Measurements from ENCODE around the gene DCTD. TPM values are rescaled to one million over a fixed set of nuclear protein-coding genes. Genes with fewer than 3 reads are reported as not detected.

DCTD gene
- total and polyA plus RNA-seq, 2 of the 13 experiments (the other 11 are each of a cell fraction or from before 2014, with no cell fraction given) = 85.1 to 95.3 TPM

DNA sequence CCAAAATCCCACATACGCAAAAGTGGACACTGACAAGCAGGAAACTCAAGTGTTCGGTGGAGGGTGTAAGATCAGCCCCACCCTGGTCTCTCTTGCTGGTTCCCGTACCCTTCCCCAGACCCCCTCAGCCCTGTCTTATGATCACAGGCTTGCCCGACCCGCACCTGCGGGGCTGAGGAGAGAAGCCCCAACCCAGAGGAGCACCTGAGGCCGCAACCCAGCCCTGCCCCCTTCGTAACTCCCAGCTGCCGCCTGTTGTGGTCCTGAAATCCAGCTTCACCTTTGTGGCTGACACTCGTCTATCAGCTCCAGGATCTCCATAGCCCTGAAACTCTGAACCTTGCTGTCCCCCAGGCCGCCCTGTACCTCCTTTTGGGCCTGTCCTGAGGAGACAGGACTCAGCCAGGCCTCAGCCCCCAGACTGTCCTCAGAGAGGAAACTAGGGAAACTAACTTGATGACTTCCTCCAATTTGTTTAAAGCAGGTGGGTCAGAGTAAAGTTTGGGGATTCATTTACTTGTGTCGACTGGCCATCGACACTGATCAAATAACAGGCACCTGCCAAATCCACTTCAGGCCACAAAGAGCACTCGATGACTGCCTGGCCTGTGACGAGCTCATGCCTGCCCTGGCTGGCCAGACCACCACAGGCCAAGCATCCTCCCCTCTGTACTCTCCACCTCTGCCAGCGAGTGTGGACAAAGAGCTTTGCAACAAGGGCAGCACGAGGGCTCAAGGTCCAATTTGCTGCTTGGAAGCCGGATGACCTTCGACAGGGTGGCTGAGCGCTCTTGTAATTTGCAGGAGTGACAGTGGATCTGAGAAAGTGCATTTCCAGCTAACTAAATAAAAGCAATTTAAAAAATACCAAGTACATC is 19.3 kb downstream of the DCTD start (continued):
- no peak for TF ChIP-seq PCBP1 (IDR thresholded peaks at IDR 0.05; ENCODE audit: borderline replicate concordance, low read depth, low read length)
- TF ChIP-seq XRCC5 (optimal IDR thresholded peaks at IDR 0.05; ENCODE audit: low read length) = peak; percentile 92
- TF ChIP-seq ZNF180 (CRISPR knock-in tag; IDR thresholded peaks at IDR 0.05; ENCODE audit: borderline replicate concordance, low read depth) = no peak
- TF ChIP-seq RFX1 (IDR thresholded peaks at IDR 0.05) = no peak
- peak; percentile 86 for TF ChIP-seq NCOA2 (CRISPR knock-in tag; IDR thresholded peaks at IDR 0.05)
- peak; percentile 98 for TF ChIP-seq TBX2 (CRISPR knock-in tag; IDR thresholded peaks at IDR 0.05; ENCODE audit: borderline replicate concordance)
- TF ChIP-seq RXRA (CRISPR knock-in tag; IDR thresholded peaks at IDR 0.05) = peak; percentile 90
- TF ChIP-seq, protein P1, sequence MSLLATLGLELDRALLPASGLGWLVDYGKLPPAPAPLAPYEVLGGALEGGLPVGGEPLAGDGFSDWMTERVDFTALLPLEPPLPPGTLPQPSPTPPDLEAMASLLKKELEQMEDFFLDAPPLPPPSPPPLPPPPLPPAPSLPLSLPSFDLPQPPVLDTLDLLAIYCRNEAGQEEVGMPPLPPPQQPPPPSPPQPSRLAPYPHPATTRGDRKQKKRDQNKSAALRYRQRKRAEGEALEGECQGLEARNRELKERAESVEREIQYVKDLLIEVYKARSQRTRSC (CRISPR knock-in tag; IDR thresholded peaks at IDR 0.05; ENCODE audit: low read depth) = 0 out of 2 replicates have a peak, but pooled peaks have one; percentile 66
- no peak for TF ChIP-seq SUZ12 (IDR thresholded peaks at IDR 0.05; ENCODE audit: low read depth, low read length)
- TF ChIP-seq, protein P2, sequence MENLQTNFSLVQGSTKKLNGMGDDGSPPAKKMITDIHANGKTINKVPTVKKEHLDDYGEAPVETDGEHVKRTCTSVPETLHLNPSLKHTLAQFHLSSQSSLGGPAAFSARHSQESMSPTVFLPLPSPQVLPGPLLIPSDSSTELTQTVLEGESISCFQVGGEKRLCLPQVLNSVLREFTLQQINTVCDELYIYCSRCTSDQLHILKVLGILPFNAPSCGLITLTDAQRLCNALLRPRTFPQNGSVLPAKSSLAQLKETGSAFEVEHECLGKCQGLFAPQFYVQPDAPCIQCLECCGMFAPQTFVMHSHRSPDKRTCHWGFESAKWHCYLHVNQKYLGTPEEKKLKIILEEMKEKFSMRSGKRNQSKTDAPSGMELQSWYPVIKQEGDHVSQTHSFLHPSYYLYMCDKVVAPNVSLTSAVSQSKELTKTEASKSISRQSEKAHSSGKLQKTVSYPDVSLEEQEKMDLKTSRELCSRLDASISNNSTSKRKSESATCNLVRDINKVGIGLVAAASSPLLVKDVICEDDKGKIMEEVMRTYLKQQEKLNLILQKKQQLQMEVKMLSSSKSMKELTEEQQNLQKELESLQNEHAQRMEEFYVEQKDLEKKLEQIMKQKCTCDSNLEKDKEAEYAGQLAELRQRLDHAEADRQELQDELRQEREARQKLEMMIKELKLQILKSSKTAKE (CRISPR knock-in tag; IDR thresholded peaks at IDR 0.05; ENCODE audit: borderline replicate concordance) = peak; percentile 76; the same call in 1 of the 2 replicates
- TF ChIP-seq, protein P3, sequence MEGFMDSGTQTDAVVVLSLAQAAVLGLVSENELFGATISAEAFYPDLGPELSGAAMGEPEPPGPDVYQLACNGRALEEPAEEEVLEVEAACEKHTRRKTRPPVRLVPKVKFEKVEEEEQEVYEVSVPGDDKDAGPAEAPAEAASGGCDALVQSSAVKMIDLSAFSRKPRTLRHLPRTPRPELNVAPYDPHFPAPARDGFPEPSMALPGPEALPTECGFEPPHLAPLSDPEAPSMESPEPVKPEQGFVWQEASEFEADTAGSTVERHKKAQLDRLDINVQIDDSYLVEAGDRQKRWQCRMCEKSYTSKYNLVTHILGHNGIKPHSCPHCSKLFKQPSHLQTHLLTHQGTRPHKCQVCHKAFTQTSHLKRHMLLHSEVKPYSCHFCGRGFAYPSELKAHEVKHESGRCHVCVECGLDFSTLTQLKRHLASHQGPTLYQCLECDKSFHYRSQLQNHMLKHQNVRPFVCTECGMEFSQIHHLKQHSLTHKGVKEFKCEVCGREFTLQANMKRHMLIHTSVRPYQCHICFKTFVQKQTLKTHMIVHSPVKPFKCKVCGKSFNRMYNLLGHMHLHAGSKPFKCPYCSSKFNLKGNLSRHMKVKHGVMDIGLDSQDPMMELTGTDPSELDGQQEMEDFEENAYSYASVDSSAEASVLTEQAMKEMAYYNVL (CRISPR knock-in tag; IDR thresholded peaks at IDR 0.05; ENCODE audit: borderline replicate concordance) = peak; percentile 89; the same call in 1 of the 2 replicates
- peak; percentile 79 for TF ChIP-seq SP4 (CRISPR knock-in tag; IDR thresholded peaks at IDR 0.05)
- TF ChIP-seq AGO2 (optimal IDR thresholded peaks at IDR 0.05; ENCODE audit: low read depth, low read length) = peak; percentile 38
- TF ChIP-seq, protein P4, sequence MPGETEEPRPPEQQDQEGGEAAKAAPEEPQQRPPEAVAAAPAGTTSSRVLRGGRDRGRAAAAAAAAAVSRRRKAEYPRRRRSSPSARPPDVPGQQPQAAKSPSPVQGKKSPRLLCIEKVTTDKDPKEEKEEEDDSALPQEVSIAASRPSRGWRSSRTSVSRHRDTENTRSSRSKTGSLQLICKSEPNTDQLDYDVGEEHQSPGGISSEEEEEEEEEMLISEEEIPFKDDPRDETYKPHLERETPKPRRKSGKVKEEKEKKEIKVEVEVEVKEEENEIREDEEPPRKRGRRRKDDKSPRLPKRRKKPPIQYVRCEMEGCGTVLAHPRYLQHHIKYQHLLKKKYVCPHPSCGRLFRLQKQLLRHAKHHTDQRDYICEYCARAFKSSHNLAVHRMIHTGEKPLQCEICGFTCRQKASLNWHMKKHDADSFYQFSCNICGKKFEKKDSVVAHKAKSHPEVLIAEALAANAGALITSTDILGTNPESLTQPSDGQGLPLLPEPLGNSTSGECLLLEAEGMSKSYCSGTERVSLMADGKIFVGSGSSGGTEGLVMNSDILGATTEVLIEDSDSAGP (CRISPR knock-in tag; IDR thresholded peaks at IDR 0.05; ENCODE audit: borderline replicate concordance) = peak; percentile 81
- TF ChIP-seq BCL6 (CRISPR knock-in tag; IDR thresholded peaks at IDR 0.05) = peak; percentile 75
- TF ChIP-seq, protein P5, sequence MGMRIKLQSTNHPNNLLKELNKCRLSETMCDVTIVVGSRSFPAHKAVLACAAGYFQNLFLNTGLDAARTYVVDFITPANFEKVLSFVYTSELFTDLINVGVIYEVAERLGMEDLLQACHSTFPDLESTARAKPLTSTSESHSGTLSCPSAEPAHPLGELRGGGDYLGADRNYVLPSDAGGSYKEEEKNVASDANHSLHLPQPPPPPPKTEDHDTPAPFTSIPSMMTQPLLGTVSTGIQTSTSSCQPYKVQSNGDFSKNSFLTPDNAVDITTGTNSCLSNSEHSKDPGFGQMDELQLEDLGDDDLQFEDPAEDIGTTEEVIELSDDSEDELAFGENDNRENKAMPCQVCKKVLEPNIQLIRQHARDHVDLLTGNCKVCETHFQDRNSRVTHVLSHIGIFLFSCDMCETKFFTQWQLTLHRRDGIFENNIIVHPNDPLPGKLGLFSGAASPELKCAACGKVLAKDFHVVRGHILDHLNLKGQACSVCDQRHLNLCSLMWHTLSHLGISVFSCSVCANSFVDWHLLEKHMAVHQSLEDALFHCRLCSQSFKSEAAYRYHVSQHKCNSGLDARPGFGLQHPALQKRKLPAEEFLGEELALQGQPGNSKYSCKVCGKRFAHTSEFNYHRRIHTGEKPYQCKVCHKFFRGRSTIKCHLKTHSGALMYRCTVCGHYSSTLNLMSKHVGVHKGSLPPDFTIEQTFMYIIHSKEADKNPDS (CRISPR knock-in tag; IDR thresholded peaks at IDR 0.05) = no peak

Measured in HepG2 (cell line).